WTC11 (cell line): ENCODE results near the gene CDR2. TPM values are rescaled to one million over a fixed set of nuclear protein-coding genes. Genes with fewer than 3 reads are reported as not detected.
"Not testable (repeated sequence)": the region's sequence is repeated elsewhere in the genome, so short reads cannot be mapped to it uniquely, and the experiment has no call there.

Experiments
- ATAC-seq: fragments of 200-7000 bp; cut with Tn5 transposase; 2 replicates; pipeline ENCODE4 v1.10.0; 2021; ENCODE audit warnings: mild to moderate bottlenecking, moderate library complexity
- CTCF ChIA-PET: fragments of 300-600 bp; sonication (Branson Sonifier 250); formaldehyde crosslinking; loops from one replicate; lab custom pipeline; 2021; ENCODE audit warnings: antibody characterized with exemption; lab: Charles Lee
- POLR2A ChIA-PET: fragments of 350-600 bp; sonication (Branson Sonifier 250); formaldehyde crosslinking; loops from one replicate; lab custom pipeline; 2021; ENCODE audit warnings: antibody characterized with exemption; lab: Charles Lee
- DNase-seq: peaks from one replicate; pipeline ENCODE4 v3.0.0; 2021; ENCODE audit warnings: low spot score
- H3K27ac Mint-ChIP-seq: 2 replicates; pipeline ENCODE4 v1.8.0; 2021; ENCODE audit warnings: mixed read lengths
- H3K27me3 Mint-ChIP-seq: 2 replicates; pipeline ENCODE4 v1.8.0; 2021; ENCODE audit warnings: low read depth, mild to moderate bottlenecking, moderate library complexity, mixed read lengths
- H3K36me3 Mint-ChIP-seq: 2 replicates; pipeline ENCODE4 v1.8.0; 2021; ENCODE audit warnings: mixed read lengths
- H3K4me1 Mint-ChIP-seq: 2 replicates; pipeline ENCODE4 v1.8.0; 2022; ENCODE audit warnings: mixed read lengths
- H3K4me3 Mint-ChIP-seq: 2 replicates; pipeline ENCODE4 v1.8.0; 2021; ENCODE audit warnings: mild to moderate bottlenecking, moderate library complexity, mixed read lengths
- H3K9me3 Mint-ChIP-seq: 2 replicates; pipeline ENCODE4 v1.8.0; 2021; ENCODE audit warnings: mixed read lengths
- CREM ChIP-seq: sonication (generic); formaldehyde crosslinking; IDR thresholded peaks from 2 replicates; pipeline ENCODE4 v1.8.1; 2022; ENCODE audit warnings: mild to moderate bottlenecking, missing genetic modification reagents, moderate library complexity
- CTCF ChIP-seq: fragments of 200-600 bp; IDR thresholded peaks from 2 replicates; pipeline ENCODE4 v1.8.0; 2022; ENCODE audit warnings: antibody characterized with exemption
- E2F4 ChIP-seq: sonication (generic); formaldehyde crosslinking; IDR thresholded peaks from 2 replicates; pipeline ENCODE4 v1.8.1; 2022; ENCODE audit warnings: low read depth, mild to moderate bottlenecking, moderate library complexity, missing genetic modification reagents, borderline replicate concordance
- ELF4 ChIP-seq: sonication (generic); formaldehyde crosslinking; IDR thresholded peaks from 2 replicates; pipeline ENCODE4 v1.8.1; 2022; ENCODE audit warnings: low read depth, mild to moderate bottlenecking, moderate library complexity, missing genetic modification reagents
- FOXP4 ChIP-seq: sonication (generic); formaldehyde crosslinking; IDR thresholded peaks from 2 replicates; pipeline ENCODE4 v1.8.0; 2022; ENCODE audit warnings: mild to moderate bottlenecking, missing genetic modification reagents
- GTF2I ChIP-seq: fragments of 250-450 bp; sonication (Bioruptor Pico); conservative IDR thresholded peaks from 2 replicates; pipeline ENCODE4 v1.4.0; 2021; ENCODE audit warnings: mild to moderate bottlenecking
- HMGA2 ChIP-seq: fragments of 250-450 bp; sonication (Bioruptor Pico); IDR thresholded peaks from 2 replicates; pipeline ENCODE4 v1.4.0; 2021; ENCODE audit warnings: mild to moderate bottlenecking, moderate library complexity
- NFE2L1 ChIP-seq: sonication (generic); formaldehyde crosslinking; IDR thresholded peaks from 2 replicates; pipeline ENCODE4 v1.8.1; 2023; ENCODE audit warnings: missing genetic modification reagents
- PRRX2 ChIP-seq: fragments of 250-450 bp; sonication (Bioruptor Pico); IDR thresholded peaks from 2 replicates; pipeline ENCODE4 v1.8.0; 2021; ENCODE audit warnings: mild to moderate bottlenecking
- SOX15 ChIP-seq: fragments of 250-450 bp; sonication (Bioruptor Pico); IDR thresholded peaks from 2 replicates; pipeline ENCODE4 v1.9.0; 2021; ENCODE audit warnings: mild to moderate bottlenecking
- SP1 ChIP-seq: sonication (generic); formaldehyde crosslinking; conservative IDR thresholded peaks from 2 replicates; pipeline ENCODE4 v1.8.1; 2022; ENCODE audit warnings: missing genetic modification reagents
- ZMAT4 ChIP-seq: fragments of 250-450 bp; sonication (Bioruptor Pico); IDR thresholded peaks from 2 replicates; pipeline ENCODE4 v1.9.0; 2021; ENCODE audit warnings: mild to moderate bottlenecking
- ZNF219 ChIP-seq: sonication (generic); formaldehyde crosslinking; IDR thresholded peaks from 2 replicates; pipeline ENCODE4 v1.8.0; 2023; ENCODE audit warnings: missing genetic modification reagents, mild to moderate bottlenecking, borderline replicate concordance
- total RNA-seq: library from RNA; stranded (reverse); gene quantifications from 3 replicates; pipeline ENCODE4 v1.2.3, GENCODE V29; 2021
- TF ChIP-seq, protein P1 (sequence below): fragments of 250-450 bp; sonication (Bioruptor Pico); IDR thresholded peaks from 2 replicates; pipeline ENCODE4 v1.9.0; 2021; ENCODE audit warnings: mild to moderate bottlenecking
- TF ChIP-seq, protein P2 (sequence below): sonication (generic); formaldehyde crosslinking; conservative IDR thresholded peaks from 2 replicates; pipeline ENCODE4 v1.8.1; 2022; ENCODE audit warnings: mild to moderate bottlenecking, missing genetic modification reagents
- TF ChIP-seq, protein P3 (sequence below): sonication (generic); formaldehyde crosslinking; IDR thresholded peaks from 2 replicates; pipeline ENCODE4 v1.8.1; 2023; ENCODE audit warnings: mild to moderate bottlenecking, missing genetic modification reagents

CDR2 gene
- total RNA-seq, 1 experiment from 2014 or later: 40.9 TPM

DNA sequence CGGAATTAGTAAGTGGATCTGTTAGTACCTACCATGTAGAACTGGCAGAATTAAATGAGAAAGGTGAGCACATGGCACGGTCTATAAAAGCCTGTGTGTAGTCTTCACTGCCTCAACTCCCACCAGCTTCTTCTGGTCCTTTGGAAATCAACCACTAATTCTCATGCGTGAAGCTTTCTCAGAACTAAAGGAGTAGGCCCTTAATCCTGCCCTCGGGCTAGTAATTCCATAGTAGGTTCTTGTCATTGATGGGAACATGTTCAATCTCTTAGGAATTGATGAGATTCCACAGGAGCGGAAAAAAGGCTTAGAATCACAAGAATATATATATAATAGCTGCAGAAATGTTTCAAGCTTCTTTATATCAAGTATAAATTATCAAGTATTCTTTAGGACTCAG is 21.7 kb downstream of the CDR2 start (continued):
- TF ChIP-seq, protein P1, sequence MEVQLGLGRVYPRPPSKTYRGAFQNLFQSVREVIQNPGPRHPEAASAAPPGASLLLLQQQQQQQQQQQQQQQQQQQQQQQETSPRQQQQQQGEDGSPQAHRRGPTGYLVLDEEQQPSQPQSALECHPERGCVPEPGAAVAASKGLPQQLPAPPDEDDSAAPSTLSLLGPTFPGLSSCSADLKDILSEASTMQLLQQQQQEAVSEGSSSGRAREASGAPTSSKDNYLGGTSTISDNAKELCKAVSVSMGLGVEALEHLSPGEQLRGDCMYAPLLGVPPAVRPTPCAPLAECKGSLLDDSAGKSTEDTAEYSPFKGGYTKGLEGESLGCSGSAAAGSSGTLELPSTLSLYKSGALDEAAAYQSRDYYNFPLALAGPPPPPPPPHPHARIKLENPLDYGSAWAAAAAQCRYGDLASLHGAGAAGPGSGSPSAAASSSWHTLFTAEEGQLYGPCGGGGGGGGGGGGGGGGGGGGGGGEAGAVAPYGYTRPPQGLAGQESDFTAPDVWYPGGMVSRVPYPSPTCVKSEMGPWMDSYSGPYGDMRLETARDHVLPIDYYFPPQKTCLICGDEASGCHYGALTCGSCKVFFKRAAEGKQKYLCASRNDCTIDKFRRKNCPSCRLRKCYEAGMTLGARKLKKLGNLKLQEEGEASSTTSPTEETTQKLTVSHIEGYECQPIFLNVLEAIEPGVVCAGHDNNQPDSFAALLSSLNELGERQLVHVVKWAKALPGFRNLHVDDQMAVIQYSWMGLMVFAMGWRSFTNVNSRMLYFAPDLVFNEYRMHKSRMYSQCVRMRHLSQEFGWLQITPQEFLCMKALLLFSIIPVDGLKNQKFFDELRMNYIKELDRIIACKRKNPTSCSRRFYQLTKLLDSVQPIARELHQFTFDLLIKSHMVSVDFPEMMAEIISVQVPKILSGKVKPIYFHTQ: no peak
- TF ChIP-seq FOXP4 (CRISPR knock-in tag): no peak
- no peak for TF ChIP-seq NFE2L1 (CRISPR knock-in tag)
- no peak for TF ChIP-seq ELF4 (CRISPR knock-in tag)
- no peak for TF ChIP-seq E2F4 (CRISPR knock-in tag)
- no peak for TF ChIP-seq ZNF219 (CRISPR knock-in tag)
- no peak for TF ChIP-seq ZMAT4
- TF ChIP-seq, protein P2, sequence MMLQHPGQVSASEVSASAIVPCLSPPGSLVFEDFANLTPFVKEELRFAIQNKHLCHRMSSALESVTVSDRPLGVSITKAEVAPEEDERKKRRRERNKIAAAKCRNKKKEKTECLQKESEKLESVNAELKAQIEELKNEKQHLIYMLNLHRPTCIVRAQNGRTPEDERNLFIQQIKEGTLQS: no peak
- TF ChIP-seq SOX15: no peak

- no peak for DNase-seq
- ChIA-PET POLR2A (no interaction called here), CTCF (interaction anchor here (1.4 to 1.5 kb wide), 2 partner anchors 31 to 210 kb away, joined by 3 to 5 read pairs; no protein-coding TSS in a partner anchor)
- Mint-ChIP-seq H3K9me3 (peaks cover 10% of the 10 kb centered on the region; the same call in 1 of the 2 replicates), H3K4me1 (peaks cover 24% of the 10 kb centered on the region), H3K4me3 (no peak overlapping the region), H3K27ac (no peak overlapping the region), H3K36me3 (peaks cover 55% of the 10 kb centered on the region), H3K27me3 (no peaks in the 10 kb centered on the region)
- no peak for ATAC-seq
- TF ChIP-seq ZMAT4 (no peak), PRRX2 (no peak), CTCF (no peak), GTF2I (no peak), CREM (CRISPR knock-in tag) (no peak), SOX15 (no peak), SP1 (CRISPR knock-in tag) (no peak), HMGA2 (CRISPR knock-in tag) (no peak)
- TF ChIP-seq, protein P3, sequence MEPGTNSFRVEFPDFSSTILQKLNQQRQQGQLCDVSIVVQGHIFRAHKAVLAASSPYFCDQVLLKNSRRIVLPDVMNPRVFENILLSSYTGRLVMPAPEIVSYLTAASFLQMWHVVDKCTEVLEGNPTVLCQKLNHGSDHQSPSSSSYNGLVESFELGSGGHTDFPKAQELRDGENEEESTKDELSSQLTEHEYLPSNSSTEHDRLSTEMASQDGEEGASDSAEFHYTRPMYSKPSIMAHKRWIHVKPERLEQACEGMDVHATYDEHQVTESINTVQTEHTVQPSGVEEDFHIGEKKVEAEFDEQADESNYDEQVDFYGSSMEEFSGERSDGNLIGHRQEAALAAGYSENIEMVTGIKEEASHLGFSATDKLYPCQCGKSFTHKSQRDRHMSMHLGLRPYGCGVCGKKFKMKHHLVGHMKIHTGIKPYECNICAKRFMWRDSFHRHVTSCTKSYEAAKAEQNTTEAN (CRISPR knock-in tag): no peak
Measured at GRCh38 chr16:22352140-22352539, 22.3 kb downstream of the CDR2 start.

- H3K9me3 Mint-ChIP-seq, H3K27ac Mint-ChIP-seq, H3K4me3 Mint-ChIP-seq, H3K27me3 Mint-ChIP-seq, DNase-seq, POLR2A ChIA-PET, CTCF ChIA-PET, ATAC-seq: not testable (repeated sequence)
- H3K4me1 Mint-ChIP-seq: peaks cover 24% of the 10 kb centered on the region
- peaks cover 66% of the 10 kb centered on the region for H3K36me3 Mint-ChIP-seq
Measured at GRCh38 chr16:22351017-22351416, 23.4 kb downstream of the CDR2 start.
